T1000 (cell line): ENCODE measurements around the gene KRT85.

ENCODE experiments used
- DNase-seq: peaks from one replicate; lab custom pipeline; 2025; ENCODE audit warnings: mixed read lengths; lab: John Stamatoyannopoulos, UW

The KRT85 gene

DNA sequence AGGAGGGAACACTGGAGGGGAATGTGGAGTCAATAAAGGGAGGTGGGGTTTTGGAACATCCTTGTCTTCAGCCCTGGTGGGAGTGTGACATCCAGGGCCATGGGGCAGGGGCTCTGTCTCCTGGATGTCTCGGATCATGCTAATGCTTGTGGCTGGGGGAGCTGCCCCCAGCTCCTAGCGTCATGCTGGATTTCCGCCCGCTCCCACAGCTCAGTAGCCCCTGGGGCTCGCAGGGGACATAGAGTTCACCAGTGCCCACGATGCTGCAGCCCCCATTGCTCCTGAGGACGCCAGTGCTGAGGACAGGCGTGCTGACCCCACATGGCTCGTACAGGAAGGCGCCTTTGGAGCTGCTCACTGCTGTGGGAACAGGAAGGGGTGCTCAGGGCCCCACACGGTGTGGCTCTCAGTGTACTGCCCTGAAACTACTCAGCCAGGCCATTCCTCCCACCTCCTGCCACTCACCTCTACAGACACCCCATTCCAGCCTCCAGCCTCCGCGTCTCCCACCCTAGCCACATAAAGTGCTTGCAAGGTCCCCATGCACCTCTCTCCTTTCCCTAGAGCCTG is 27.6 kb upstream of the KRT85 start:
- no peak for DNase-seq

- no peak for DNase-seq
These were observed 25.3 kb upstream of the KRT85 start for GRCh38 chr12:52392465-52393007.

GRCh38 chr12:52391618-52392002 is 24.3 kb upstream of the KRT85 start:
- DNase-seq, result no peak

- no peak for DNase-seq
These were observed 23.7 kb upstream of the KRT85 start for GRCh38 chr12:52390739-52391617.

DNA sequence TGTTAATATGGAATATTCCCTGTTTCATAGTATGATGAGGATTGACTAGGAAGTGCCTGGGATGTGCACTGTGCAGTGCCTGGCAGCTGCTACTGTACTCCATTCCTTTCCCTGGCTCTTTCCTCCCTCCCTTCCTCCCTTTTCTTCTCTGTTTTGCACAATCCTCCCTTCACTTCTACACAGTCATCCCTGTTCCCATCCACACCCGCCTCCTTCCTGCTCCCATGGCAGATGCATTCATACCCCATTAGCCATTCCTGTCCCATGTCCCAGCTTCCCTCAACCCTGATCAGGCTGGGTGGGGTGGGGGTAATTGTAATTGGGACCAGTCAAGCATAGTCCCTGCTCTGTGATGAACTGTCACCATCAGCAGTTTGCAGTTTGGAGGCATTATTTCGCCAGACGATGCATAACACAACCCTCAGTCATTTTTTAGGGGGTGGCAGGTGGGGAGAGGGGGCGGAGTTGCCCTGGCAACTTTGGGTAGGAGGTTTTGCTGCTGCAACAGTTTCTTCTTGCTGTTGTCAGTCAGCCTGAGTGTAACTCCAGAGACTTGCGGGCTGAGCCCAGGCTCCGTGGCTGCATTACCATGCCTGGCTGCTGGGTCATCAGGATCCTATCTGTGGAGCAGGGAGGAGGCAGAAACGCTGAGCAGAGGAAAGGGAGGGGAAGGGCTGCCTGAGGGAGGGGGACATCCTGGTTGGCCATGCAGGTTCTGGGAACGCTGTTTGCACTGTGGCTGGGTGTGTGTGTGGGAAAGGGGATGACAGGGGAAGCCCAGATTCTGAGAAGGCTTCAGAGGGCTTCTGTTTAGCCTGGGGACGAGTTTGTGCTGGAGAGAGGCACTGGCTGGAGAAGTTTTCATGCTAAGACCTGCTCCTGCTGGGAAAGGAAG is 22.3 kb upstream of the KRT85 start:
- no peak for DNase-seq

- no peak for DNase-seq
These were observed 20.6 kb upstream of the KRT85 start for GRCh38 chr12:52387859-52388258.

- DNase-seq, result no peak
These were observed 18.0 kb upstream of the KRT85 start, which contains the start of gene KRT84 for GRCh38 chr12:52385226-52385702. KRT84 (minus strand) TSS chr12:52385652; CDS start chr12:52385585, 67 bp downstream.

DNA sequence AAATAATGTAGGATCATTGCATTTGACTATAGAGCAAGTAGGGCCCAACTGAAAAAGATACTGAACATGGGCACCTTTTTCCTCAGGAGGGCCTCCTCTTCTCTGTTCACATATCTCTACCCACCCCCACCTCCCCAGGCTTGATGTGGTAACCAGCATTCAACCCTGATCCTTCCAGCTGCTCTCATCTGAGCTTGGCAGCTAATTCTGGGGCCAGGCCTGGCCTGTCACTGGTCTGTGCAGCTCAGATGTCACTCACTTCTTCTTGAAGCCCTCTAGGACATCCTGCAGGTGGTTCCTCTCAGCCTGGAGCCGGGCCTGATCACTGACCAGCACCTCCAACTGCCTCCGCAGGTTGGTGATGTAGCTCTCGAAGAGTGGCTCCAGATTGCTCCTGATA is 16.1 kb upstream of the KRT85 start:
- no peak for DNase-seq

GRCh38 chr12:52382854-52383253 is 15.6 kb upstream of the KRT85 start:
- DNase-seq, result no peak

DNA sequence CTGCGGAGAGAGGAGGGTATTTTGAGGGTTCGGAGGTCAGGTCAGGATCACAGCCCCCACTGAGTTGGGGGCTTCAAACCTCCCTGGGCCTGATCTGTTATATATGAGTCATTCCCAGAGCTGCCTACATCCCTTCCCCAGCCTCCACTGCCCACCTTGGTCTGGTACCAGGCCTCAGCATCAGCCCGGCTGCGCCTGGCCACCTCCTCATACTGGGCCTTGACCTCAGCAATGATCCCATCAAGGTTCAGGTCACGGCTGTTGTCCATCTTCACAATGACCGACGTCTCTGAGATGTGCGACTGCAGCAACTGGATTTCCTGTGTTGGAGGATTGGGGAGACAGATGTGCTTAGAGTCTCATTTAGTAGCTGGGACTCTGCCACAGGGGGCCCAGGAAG is 13.9 kb upstream of the KRT85 start:
- no peak for DNase-seq

GRCh38 chr12:52380271-52380694 is 13.0 kb upstream of the KRT85 start:
- no peak for DNase-seq

- DNase-seq, result no peak
These were observed 12.3 kb upstream of the KRT85 start for GRCh38 chr12:52379536-52379935.

- no peak for DNase-seq
These were observed 10.8 kb upstream of the KRT85 start for GRCh38 chr12:52378091-52378490.

- DNase-seq, result no peak
These were observed 10.0 kb upstream of the KRT85 start for GRCh38 chr12:52377266-52377665.

DNA sequence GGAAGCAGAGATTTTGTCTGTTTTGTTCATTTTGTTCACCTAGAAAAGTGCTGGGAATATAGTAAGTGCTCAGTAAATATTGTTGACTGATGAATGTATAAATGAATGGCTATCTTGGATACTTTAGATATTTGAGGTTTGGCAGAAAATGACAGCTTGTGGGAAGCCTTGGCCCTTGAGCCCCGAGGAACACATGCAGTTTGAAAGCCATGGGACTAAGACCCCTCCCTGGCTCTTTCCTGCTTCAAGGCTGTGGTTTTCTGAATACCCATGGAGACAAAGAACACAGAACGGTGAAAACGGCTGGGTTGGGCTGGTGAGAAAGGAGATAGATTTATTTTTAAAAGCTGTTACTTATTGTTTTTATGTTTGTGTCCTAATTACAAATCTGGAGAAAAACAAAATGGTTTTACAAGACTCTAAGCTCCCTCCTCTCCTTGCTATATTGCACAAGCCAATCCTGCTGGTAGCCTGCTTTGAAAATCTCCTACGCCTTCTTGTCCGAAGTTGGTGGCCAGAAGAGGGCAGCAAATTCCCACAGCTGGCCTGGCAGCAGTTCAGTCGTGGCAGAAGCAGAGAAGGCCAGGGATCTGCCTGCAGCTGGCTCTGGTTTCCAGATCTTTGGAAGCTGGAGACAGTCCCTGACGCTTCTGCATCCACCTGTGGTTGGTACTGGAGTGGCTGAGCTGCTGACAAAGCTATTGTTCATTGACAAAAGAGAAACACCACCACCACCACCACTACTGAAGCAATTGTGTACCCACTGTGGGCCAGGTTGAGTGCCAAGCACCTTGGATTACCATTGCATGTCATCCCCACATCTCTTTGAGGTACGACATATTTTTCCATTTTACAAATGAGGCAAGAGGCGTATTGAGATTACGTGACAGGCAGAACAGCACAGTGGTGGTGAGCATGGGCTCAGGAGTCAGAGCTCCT is 5.2 kb upstream of the KRT85 start:
- no peak for DNase-seq

GRCh38 chr12:52371716-52372115 is 4.4 kb upstream of the KRT85 start:
- no peak for DNase-seq

GRCh38 chr12:52370926-52371608 is 3.8 kb upstream of the KRT85 start:
- no peak for DNase-seq

- no peak for DNase-seq
These were observed 2.5 kb upstream of the KRT85 start for GRCh38 chr12:52369809-52370208.

- DNase-seq, result no peak
These were observed 1.9 kb upstream of the KRT85 start for GRCh38 chr12:52369211-52369610.

DNA sequence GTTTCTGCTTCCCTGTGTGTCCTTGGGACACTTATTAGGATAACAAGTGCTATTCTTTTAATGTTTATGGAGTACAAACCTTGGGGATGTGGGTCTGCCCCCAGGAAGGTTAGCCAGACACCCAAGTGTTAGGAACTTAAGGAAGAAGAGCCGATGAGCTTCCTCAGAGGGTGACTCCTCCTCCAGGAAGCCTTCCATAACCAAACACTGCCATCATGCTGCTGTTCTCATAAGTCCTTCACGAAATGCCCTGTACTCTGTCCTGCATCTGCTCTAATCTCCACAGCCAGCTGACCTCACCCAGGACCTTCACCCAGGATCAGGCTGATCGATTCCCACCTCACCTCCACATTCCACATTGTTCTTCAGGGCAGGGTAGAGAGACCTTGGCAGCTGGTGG is 1.2 kb upstream of the KRT85 start:
- no peak for DNase-seq
